ENCODE data around the gene DAB2IP. TPM values are rescaled to one million over a fixed set of nuclear protein-coding genes. Genes with fewer than 3 reads are reported as not detected.

The DAB2IP gene
- total RNA-seq, 1 experiment from 2014 or later, result 46.7 TPM

DNA sequence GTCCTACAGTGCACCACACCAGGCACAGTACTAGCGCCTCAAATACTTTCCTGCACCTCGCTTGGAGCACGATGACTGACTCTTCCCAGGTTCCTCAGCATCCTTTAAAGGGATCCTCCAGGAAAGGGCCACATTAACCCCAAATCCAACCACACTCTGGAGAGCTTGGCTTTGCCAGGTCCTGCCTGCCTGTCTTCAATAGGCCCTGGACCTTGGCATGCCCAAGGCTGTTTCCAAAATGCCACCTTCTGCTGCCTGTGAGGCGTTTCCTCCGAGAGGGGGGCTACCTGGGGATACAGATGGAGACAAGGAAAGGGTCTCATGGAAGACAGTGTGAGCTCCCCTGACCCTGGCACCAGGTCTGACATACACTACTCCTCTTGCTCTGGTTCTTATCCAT, 169.9 kb downstream of the DAB2IP start:
- no peak for DNase-seq
- no TSS peak for BruUV-seq (replicated peaks)
- intact Hi-C loops (cut with micrococcal nuclease; ENCODE audit: unreplicated experiment), result no loop called here
- Histone ChIP-seq H3K9me2 (ENCODE audit: insufficient read depth) (no peaks in the 10 kb centered on the region), H3K27me3 (ENCODE audit: insufficient read depth, low read depth) (no peaks in the 10 kb centered on the region), H2AFZ (no peak overlapping the region), H3K4me3 (no peak overlapping the region), H3K27ac (no peak overlapping the region), H3K4me2 (no peak overlapping the region), H3K36me3 (ENCODE audit: low read depth) (no peaks in the 10 kb centered on the region), H4K20me1 (ENCODE audit: insufficient read depth) (no peaks in the 10 kb centered on the region), H3K9me3 (ENCODE audit: insufficient read depth, low read depth) (no peaks in the 10 kb centered on the region), H3F3A (ENCODE audit: insufficient read depth, low read depth) (no peaks in the 10 kb centered on the region), H3K79me2 (ENCODE audit: low read depth) (no peaks in the 10 kb centered on the region), H3K4me1 (replicated peaks; ENCODE audit: insufficient read depth) (no peaks in the 10 kb centered on the region)
- ChIA-PET POLR2A (ENCODE audit: unreplicated experiment) (no interaction called here), CTCF (no interaction called here)
- TF ChIP-seq EZH2 (IDR thresholded peaks at IDR 0.05; ENCODE audit: low read depth), result no peak
- TF ChIP-seq, protein P1, sequence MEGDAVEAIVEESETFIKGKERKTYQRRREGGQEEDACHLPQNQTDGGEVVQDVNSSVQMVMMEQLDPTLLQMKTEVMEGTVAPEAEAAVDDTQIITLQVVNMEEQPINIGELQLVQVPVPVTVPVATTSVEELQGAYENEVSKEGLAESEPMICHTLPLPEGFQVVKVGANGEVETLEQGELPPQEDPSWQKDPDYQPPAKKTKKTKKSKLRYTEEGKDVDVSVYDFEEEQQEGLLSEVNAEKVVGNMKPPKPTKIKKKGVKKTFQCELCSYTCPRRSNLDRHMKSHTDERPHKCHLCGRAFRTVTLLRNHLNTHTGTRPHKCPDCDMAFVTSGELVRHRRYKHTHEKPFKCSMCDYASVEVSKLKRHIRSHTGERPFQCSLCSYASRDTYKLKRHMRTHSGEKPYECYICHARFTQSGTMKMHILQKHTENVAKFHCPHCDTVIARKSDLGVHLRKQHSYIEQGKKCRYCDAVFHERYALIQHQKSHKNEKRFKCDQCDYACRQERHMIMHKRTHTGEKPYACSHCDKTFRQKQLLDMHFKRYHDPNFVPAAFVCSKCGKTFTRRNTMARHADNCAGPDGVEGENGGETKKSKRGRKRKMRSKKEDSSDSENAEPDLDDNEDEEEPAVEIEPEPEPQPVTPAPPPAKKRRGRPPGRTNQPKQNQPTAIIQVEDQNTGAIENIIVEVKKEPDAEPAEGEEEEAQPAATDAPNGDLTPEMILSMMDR (conservative IDR thresholded peaks at IDR 0.05), result no peak

DNA sequence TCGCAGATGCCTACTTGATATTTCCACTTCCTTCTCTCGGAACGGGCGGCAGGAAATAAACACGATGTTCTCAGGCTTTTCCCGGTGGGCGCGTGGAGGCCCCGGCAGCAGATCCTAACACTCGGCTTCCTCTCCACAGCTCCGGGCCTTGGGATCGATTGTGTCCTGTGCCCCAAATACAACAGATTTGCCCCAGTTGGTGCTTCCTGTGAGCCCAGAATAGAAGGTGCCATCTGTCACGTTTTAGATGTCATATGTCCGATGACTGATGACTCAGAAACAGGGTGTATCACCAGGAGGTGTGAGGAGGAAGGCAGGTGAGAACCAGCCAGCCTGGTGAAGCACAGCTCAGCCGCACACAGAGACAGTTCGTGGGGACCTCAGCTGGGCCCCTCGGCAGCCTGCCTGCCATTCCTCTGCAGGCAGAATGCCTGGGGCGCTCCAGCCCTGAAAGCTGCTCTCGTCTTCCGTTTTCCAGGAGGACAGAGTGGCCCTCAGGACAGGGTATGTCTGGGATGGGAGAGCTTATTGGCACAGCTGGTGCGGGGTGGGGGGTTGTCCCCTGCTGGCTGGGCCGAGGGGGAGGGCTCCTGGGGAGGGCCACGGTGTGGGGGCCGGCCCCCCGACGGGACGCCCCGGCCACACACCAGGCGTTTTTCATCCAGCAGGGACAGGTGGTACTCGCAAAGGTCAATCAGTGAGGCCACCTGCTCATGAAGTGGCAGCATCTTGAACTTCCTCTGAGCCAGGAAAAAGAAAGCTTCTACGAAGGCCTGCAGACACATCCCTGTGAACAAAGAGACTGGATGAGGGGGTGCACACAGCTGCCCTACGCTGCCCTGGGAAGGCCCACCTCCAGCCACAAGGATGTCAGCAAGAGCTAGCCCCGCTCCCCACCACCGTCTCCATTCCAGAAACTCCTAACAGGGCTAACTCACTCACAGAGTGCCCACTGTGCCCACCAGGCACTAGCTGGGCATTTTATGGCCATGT, 171.0 kb downstream of the DAB2IP start:
- no peak overlapping the region for H2AFZ ChIP-seq
- TF ChIP-seq, protein P1 (conservative IDR thresholded peaks at IDR 0.05), result no peak
- TF ChIP-seq EZH2 (IDR thresholded peaks at IDR 0.05; ENCODE audit: low read depth), result no peak

DNA sequence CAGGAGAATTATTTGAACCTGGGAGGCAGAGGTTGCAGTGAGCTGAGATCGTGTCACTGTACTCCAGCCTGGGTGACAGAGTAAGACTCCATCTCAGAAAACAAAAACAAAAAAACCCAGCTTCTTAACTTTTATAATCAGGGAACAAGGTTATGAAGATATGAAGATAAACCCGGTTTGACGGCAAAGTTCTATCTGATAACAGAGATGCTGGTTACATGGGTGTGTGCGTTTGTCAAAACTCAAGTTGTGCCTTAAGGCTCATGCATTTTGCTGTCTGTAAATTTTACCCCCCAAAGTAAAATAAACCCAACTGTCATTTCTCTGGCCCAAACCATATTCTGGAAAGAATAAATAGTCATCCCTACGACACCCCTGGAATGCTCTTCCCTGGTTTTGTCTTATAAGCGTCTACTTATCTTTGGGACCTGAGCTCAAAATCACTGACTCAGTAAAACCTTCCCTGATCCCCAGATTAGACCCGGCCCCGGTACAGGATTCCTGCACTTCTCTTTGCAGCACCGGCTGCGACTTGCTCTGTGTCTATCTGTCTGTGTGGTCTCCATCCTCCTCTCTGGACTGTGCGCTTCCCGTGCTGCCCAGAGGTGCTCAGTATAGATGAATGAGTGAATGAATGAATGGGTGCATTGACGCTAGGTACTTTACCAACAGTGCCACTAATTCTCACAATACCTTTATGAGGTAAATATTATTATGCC, 172.2 kb downstream of the DAB2IP start:
- H3F3A ChIP-seq (ENCODE audit: insufficient read depth, low read depth), result no peaks in the 10 kb centered on the region
- H3K9me2 ChIP-seq (ENCODE audit: insufficient read depth), result no peaks in the 10 kb centered on the region
- ChIA-PET POLR2A (ENCODE audit: unreplicated experiment) (no interaction called here), CTCF (no interaction called here)
- no peaks in the 10 kb centered on the region for H4K20me1 ChIP-seq (ENCODE audit: insufficient read depth)
- no peaks in the 10 kb centered on the region for H3K9me3 ChIP-seq (ENCODE audit: insufficient read depth, low read depth)
- no peak for DNase-seq
- H3K36me3 ChIP-seq (ENCODE audit: low read depth), result no peaks in the 10 kb centered on the region
- intact Hi-C loops (cut with micrococcal nuclease; ENCODE audit: unreplicated experiment), result no loop called here
- H3K4me2 ChIP-seq, result no peak overlapping the region
- H3K79me2 ChIP-seq (ENCODE audit: low read depth), result no peaks in the 10 kb centered on the region
- H2AFZ ChIP-seq, result no peak overlapping the region
- H3K4me1 ChIP-seq (replicated peaks; ENCODE audit: insufficient read depth), result no peaks in the 10 kb centered on the region
- H3K27me3 ChIP-seq (ENCODE audit: insufficient read depth, low read depth), result no peaks in the 10 kb centered on the region
- no peak overlapping the region for H3K4me3 ChIP-seq
- BruUV-seq (replicated peaks), result no TSS peak
- TF ChIP-seq EZH2 (IDR thresholded peaks at IDR 0.05; ENCODE audit: low read depth), result no peak
- TF ChIP-seq, protein P1 (conservative IDR thresholded peaks at IDR 0.05), result no peak
- H3K27ac ChIP-seq, result no peak overlapping the region

More for the DNA sequence above, 171.0 kb downstream of the DAB2IP start:
- no peak overlapping the region for H3K4me2 ChIP-seq
- BruUV-seq (replicated peaks), result no TSS peak
- no peak overlapping the region for H3K27ac ChIP-seq
- no peak overlapping the region for H3K4me3 ChIP-seq
- H3K79me2 ChIP-seq (ENCODE audit: low read depth), result no peaks in the 10 kb centered on the region
- no peaks in the 10 kb centered on the region for H3K36me3 ChIP-seq (ENCODE audit: low read depth)
- H3K9me2 ChIP-seq (ENCODE audit: insufficient read depth), result no peaks in the 10 kb centered on the region
- H3K4me1 ChIP-seq (replicated peaks; ENCODE audit: insufficient read depth), result no peaks in the 10 kb centered on the region
- H4K20me1 ChIP-seq (ENCODE audit: insufficient read depth), result no peaks in the 10 kb centered on the region
- ChIA-PET POLR2A (ENCODE audit: unreplicated experiment) (no interaction called here), CTCF (interaction anchor here (0.6 kb wide), 1 partner anchor 83 kb away, joined by 7 read pairs; no protein-coding TSS in a partner anchor)
- intact Hi-C loops (cut with micrococcal nuclease; ENCODE audit: unreplicated experiment), result no loop called here
- H3K27me3 ChIP-seq (ENCODE audit: insufficient read depth, low read depth), result no peaks in the 10 kb centered on the region
- peak in 1 of 2 experiments; percentile 25 for DNase-seq
- H3K9me3 ChIP-seq (ENCODE audit: insufficient read depth, low read depth), result no peaks in the 10 kb centered on the region
- no peaks in the 10 kb centered on the region for H3F3A ChIP-seq (ENCODE audit: insufficient read depth, low read depth)

All from PC-9 (cell line).